Stimulated activated CD8-positive, alpha-beta memory T cell treated with anti-CD3 and anti-CD28 coated beads, Interleukin-15, amount 100 ng/mL, for 24 hours (primary cell): ENCODE results near the gene MEAK7.

Experiments
- DNase-seq: peaks from one replicate; pipeline ENCODE4 v3.0.0-alpha.2; 2020; ENCODE audit warnings: low read depth

Gene MEAK7, protein sequence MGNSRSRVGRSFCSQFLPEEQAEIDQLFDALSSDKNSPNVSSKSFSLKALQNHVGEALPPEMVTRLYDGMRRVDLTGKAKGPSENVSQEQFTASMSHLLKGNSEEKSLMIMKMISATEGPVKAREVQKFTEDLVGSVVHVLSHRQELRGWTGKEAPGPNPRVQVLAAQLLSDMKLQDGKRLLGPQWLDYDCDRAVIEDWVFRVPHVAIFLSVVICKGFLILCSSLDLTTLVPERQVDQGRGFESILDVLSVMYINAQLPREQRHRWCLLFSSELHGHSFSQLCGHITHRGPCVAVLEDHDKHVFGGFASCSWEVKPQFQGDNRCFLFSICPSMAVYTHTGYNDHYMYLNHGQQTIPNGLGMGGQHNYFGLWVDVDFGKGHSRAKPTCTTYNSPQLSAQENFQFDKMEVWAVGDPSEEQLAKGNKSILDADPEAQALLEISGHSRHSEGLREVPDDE

DNA sequence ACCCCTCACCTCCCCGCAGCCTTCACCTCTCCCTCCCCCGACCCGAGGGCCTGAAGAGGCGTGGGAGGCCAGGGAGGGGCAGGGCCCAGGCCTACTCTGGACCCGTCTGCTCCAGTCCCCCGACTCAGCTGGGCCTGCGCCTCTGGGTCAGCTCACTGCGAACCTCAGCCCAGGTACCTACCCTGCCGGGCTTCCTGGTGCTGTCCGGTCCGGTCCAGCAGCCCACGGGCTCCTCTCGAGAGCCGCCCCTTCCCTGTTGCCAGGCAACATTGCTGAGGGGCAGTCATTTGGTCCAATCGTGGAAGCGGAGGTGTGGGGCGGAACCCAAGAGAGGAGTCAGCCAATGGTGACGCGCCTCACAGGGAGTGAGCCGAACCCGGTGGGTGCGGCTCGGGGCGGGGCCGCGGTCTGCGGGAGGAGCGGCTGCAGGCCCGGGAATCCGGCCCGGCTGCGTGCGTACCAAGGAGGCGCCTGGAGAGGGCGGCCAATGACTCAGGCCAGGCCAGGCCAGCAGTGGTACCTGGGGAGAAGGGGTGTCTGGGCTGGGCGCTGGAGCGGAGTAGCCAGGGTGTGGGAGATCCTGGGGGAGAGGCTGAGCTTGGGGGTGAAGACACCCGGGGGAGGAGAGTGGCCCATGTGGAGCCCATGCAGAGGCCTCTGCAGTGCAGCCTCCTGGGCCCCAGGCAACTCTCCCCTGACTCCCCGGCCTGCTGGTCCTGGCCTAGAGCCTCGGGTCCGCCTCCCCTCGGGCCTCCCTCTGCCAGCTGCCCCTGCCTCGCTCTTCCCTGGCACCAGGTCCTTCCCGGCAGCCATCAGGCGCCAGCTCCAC is at the start of gene MEAK7:
TSS of gene MEAK7 (minus strand) at position 240 of the 829 bp plus-strand sequence. CDS start 6,573 bp downstream, outside the sequence.
- peak; percentile 92 for DNase-seq

DNA sequence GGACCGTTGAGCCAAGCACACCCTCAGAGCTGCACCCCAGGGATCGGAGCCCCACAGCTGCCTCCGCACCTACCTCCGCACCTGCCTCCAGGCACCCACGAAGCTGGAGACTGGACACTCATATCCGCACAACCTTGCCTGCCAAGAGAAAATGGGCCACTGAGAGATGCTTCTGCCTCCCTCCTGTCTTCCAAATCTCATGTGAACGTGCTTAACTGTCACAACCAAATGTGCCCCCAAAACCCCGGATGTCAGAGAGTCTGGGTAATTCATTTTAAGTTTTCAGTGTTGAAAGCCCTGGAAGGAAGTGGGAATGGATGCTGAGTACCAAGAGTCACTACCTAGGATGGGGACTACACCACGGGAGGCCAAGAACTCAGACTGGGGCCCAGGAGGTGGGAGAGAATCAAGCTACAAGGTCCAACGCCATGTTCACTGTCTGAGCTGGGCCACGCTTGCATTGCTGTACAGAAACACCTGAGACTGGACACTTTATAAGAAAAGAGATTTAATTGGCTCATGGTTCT is 49.5 kb upstream of the MEAK7 start:
- no peak for DNase-seq

DNA sequence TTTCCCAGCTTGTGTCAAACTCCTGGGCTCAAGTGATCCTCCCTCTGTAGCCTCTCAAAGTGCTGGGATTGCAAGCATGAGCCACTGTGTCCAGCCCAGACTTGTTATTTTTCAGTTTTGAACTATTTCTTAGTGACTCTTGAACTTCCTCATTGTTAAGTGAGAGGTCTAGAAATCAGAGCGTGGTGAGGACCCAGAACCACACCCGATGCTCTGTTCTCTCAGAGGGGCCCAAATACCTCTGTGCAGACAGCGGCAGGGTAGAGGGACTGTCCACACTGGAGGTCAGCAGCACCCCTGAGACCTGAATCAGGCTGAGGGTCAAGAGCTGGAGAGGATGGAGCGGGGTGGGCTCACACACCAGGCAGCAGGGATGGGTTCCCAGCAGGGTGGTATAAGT is 47.7 kb upstream of the MEAK7 start:
- DNase-seq, result no peak

DNA sequence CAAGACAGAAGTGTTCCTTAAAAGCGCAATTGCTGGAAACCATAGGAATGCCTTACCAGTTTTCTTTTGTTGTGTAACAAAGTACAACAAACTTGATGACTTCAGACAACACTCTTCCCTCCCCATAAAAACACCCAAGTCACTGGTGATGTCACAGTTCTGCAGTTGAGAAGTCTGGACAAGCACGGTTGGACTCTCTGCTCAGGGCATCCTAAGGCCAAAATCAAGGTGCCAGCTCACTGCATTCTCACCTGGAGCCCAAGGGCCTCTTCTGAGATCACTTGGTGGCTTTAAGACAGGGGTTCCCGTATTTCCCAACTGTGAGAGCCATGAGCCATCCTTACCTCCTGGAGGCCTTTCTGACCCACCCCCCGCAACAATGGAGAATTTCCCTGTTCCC is 45.6 kb upstream of the MEAK7 start:
- DNase-seq, result no peak

DNA sequence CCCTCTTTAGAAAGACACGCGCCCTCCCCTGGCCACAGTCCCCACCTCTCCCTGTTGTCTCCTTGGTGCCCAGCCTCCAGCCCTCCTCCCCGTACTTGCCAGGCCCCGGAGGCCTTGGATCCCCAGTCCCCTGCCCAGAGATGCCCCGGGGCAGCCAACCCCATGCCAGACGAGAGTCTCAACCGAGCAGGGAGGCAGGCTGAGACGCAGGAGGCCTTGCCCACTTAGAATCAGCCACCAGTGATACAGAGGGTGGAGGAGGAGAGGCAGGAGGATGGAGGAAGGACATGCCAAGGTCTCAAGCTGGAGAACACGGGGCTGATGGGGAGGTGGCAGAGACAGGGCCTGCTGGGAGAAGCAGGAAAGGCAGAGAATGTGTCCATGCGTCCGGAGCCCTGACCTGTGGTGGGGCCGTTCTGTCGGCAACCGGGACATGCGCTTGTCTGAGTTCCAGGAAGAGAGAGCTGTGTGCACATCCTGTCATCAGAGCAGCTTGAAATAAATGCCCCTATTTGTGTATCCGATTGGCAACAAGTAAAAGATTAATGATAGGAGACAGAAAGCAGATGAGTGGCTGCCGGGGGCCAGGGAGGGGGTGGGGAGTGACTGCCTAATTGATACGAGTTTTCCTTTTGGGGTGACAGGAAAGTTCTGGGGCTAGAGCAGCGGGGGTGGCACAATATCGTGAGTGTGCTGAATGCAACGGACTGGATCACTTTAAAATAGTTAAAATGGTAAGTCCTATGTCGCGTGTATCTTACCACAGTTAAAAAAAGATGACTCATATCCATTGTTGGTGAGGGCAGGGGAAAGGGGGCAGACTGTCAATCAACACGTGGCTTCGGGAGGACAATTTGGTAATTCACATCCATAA is 44.7 kb upstream of the MEAK7 start:
- no peak for DNase-seq

DNA sequence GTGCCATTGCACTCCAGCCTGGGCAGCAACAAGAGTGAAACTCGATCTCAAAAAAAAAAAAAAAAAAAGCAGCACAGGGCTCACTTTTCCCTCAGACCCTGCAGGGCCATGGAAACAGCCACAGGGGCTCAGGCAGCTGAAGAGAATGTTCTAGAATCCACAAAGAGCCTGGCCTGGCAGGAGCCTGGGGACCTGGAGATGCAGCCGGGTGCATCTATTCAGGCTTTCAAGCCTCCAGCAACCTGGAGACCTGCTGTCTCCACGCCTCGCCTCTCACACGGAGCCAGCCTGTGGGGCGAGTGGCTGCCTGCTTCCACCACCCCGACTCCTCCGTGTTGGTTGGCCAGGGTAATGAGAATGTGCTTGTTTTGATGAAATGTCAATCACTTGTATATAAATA is 44.0 kb upstream of the MEAK7 start:
- no peak for DNase-seq

DNA sequence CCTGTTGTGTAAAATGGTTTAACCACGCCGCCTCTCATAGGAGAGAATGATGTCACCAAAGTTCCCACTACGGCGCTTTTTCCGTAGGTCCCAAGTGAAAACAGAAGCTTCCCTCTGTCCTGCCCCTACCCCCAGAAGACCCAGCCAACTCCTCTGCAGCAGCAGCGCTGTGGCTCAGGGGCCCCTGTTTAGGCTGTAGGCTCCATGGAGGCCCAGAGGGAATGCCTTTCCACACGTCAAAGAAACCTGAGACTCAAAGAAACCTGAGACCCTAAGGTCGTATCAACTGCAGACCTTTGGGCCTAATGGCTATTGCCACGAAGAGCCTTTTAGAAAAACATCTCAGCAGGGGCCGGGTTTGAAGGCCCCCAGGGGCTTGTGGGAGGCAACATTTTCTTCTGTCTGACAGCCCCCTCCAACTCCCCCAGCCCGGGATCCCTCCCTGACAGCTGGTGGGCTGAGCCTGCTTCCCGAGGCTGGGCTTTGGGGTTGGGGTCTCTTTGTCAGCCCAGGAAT is 43.1 kb upstream of the MEAK7 start:
- no peak for DNase-seq

DNA sequence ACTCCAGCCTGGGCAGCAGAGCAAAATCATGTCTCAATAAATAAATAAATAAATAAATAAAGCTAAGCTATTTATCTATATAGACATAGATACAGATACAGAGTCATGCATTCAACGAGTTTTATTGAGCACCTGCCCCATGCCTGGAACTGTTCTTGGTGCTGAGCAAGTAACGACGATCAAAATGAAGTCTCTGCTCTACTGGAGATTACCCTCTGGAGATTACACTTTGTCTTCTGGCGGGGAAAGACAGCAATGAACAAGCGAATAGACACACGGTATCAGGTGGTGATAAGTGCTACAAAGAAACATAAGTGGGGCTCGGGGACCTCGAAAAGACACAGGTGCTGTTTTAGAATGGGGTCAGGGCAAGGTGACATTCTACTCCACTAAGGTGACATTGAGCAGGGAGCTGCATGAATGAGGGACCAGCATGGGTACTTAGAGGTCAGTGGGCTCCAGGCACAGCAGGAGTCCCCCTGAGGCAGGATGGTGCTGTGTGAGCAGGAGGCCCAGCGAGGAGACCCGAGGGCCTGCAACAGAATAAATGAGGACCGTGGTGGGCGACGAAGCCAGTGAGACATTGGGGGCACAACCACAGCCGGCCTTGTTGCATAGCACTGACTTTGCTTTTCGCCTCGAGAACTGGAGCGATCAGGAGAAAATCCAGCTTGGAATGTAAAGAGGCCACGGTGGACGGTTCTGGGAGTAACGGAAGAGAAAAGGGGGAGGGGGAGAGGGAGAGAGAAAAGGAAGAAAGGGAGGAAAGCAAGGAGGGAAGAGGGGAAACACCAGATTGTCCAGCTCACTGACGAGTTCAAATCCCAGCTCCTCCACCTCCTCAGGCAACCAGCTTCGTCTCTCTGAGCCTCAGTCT is 42.4 kb upstream of the MEAK7 start:
- no peak for DNase-seq

DNA sequence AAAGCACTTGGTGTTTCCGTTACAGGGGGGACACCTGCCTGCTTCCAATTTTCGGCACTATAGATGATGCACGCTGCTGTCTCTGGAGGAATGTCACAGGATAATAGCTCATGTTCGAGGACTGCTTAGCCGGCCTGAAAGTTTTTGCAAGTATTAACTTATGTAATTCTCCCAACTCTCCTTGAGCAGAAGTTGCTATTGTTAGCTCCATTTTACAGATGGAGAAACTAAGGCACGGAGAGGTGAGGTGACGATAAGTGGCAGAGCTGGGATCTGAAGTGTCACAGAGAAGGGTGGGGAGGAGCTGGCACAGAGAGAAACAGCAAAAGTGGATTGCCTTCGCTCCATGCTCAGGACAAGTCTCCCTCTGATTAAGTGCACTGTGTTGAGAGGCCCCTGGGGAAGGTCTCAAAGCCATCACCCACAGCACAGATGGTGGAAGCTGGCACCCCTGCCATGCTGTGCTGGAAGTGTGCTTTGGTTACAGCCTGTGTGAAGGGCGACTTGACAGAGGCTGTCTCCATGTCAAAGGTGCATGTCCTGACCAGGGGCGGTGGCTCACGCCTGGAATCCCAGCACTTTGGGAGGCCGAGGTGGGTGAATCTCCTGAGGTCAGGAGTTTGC is 40.8 kb upstream of the MEAK7 start:
- DNase-seq, result no peak

DNA sequence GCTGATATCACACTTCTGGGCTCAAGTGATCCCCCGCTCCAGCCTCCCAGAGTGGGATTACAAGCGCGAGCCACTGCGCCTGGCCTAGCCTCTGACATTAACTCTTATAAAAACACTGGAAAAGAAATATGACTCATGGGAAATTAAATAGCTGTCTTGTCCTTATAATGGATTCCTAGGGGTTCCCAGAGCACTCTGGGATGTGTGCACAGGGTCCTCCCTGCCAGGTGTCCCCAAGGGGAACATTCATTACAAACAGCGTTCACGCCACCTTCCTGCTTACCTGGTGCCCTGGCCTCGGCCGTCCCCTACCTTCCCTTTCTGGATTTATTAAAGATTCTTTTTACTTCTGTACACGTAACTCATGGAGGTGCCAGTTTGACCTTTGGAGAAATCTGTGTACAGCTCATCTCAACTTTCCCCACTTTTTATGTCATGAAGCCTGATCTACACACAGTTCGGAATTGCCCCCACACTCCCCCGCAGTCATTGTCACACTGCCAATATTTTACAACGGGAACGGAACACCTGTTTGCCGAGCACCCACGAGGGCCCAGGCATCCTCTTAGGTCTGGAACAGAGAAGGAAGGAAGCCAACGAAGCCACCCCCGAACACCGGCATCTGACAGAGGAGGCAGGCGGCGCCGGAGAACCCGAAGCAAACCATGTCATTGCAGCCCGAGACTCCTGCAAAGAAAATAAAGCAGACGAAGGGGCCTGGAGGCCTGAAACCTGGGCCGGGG is 39.7 kb upstream of the MEAK7 start:
- DNase-seq, result no peak

DNA sequence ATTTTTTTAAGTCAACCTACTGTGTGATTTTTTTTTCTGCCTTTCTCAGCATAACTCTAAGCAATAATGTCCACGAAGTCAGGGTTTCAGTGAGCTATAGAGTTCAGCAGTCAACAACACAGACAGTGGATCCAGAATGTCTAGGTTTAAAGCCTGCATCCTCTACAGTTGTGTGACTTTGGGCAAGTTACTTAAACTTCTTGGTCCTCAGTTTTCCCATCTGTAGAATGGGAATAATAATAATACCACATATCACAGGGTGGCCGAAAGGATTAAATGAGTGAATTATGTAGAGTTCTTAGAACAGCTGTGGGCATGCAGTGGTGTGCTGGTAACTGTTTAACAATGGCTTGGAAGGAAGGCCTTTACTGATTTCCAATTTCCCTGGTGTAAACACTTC is 38.8 kb upstream of the MEAK7 start:
- DNase-seq, result no peak

DNA sequence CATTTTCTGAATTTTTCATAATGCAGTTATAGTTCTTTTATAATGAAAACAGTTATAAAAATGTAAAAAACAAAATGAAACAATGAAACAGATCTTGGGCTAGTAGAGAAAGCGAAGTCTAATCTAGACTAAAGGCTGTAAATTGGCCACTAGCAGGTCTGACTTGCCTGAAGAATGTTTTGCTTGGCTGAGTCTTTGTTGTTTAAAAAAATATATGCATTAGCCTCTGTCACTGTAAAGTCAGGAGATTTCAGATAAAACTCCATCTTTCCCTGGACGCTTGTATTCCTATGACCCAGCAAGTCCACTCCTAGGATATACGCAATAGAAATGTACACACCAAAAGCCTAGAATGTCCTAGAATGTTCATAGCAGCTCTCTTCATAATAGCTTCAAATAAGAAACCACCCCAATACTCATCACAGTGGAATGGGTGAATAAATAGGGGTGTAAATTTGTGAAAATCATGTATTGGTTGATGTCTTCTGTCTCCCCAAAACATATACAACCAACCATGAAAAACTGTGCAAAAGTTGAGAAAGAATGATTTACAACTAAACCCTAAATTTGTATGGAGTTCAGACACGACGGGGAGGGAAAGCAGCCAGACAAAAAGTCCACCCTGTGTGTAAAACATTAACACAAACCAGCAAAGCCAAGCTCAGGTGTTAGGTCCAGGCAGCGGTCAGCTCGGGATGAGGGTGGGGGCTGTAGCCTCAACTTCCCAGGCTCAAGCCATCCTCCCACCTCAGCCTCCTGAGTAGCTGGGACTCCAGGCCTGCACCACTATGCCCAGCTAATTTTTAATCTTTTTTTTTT is 37.7 kb upstream of the MEAK7 start:
- DNase-seq, result no peak

DNA sequence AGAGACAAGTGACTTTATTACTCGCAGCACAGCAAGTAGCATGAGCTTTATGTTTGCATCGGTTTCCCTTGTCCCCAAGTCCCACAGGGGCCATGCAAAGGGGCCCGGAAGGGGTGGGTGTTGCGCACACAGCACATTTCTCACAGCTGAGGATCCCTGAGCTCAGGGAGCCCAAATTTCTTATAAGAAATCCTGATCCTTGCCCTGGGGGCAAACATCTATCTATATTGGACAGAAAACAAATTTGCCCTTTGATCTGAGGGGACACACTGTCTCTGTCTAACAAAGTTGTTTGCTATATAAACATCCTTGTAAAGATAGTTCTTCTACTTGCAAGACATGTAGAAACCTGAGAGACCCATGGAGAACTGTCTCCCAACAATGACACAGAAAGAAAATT is 35.7 kb upstream of the MEAK7 start:
- no peak for DNase-seq

DNA sequence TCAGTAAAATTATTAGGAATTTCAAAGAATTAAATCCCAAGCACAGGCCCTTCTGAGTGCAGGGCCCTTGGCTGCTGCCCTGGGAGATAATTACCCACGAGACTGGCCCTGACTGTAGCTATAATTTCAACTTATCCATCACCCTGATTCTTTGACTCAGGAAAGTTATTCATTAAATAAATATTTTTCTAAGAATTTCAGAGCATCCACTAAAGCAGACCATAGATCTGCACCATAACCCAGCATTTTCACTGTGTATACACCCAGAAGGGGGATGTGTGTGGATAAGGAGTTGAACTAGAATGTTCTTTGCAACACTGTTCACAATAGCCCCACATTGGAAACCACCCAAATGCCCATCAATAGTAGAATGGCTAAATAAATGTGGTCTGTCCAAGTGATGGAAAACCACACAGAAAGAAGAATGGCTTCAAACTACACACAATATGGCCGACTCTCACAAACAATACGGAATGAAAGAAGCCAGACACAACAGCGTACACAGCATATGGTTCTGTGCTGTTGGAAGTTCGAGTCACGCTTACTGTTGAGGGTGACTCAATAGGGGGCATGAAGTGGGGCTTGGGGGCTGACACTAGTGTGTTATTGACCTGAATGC is 33.9 kb upstream of the MEAK7 start:
- no peak for DNase-seq

DNA sequence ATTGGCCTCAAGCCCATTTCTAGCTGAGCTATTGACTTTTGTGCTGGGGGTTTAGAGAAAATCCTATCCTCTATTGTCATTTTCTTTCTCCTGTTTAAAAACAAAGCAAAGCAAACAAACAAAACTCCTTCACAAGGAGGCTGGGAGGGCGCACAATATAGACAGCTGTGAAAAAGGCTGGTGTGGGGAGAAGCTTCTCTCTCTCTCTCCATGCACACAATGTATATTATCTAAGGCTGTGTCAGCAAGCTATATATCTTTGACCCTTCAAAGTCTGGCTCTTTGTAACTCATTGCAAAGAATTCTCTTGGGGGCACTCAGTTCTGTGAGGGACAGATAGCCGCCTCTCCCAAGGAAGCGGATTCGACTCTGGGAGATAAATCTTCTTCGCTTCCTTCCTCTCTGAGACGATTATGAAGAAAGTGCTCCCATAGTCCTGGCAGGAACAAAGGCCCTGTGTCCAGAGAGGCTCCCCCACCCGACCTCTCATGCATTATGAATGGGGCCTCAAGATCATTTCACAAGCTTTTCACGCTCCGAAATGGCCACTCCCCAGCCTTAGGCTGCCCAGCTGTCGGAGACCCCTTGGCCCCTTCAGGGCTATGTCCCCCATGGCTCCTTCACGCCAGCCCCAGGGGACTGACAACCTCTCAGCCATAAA is 33.2 kb upstream of the MEAK7 start:
- DNase-seq, result no peak

DNA sequence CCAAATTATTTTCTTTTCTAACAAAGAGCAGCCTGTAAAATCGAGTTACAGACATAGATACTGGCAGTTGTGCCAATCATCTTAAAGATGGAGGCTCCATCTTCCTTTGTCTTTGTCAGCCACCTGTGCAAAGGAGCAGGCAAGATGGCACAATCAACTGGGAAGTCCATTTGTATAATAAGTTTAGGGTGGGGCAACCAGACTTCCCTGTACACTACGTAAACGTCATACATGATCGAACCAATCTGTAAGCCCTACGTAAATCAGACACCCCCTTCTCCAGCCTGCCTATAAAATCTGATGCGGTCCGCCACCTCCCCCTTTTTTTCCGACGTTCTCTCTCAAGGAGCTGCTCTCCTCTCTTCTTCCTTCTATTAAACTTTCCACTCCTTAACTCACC is 31.4 kb upstream of the MEAK7 start:
- no peak for DNase-seq

DNA sequence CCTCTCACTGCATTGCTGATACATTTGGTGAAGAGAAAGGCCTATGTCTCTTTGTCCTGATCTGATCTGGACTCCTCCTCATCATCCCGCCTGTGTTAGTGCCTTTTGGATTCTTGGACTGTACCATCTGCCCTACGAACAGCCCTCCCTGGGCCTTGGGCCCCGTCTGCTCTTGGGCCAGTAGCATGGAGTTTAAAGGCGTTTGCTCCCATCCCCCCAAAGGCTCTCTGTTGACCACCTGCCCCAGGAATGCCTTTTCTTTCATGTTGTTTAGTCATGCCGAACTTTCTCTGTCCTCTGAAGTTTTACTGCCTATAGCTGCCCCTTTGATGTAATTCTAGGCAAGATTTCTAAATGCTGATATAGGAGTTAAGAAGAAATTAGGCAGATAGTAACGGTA is 30.9 kb upstream of the MEAK7 start:
- DNase-seq, result no peak

DNA sequence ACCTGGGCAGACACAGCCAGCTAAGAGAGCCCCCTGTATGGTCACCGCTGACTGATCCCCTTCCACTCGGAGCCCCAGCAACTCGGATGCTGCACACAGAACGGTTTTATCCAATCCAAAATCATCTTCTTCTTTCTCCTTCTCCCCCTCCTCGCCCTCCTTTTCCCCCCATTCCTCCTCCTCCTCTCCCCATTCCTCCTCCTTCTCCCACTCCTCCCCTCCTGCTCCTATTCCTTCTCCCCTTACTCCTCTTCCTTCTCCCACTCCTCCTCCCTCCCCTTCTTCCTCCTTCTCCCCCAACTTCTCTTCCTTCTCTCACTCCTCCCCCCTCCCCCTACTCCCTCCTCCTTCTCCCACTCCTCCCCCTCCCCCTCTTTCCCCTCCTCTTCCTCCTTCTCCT is 30.4 kb upstream of the MEAK7 start:
- no peak for DNase-seq
